HG03558 (cell line): ENCODE data around the gene RASSF3.
"Not testable (repeated sequence)": the region's sequence is repeated elsewhere in the genome, so short reads cannot be mapped to it uniquely, and the experiment has no call there.

Experiments
- ATAC-seq: cut with Tn5 transposase; IDR thresholded peaks from one replicate; pipeline ENCODE4 v1.9.1; 2021; ENCODE audit warnings: moderate number of reproducible peaks; ENCODE audit not compliant: unreplicated experiment; ENCODE audit errors: extremely low read depth

Gene RASSF3

DNA sequence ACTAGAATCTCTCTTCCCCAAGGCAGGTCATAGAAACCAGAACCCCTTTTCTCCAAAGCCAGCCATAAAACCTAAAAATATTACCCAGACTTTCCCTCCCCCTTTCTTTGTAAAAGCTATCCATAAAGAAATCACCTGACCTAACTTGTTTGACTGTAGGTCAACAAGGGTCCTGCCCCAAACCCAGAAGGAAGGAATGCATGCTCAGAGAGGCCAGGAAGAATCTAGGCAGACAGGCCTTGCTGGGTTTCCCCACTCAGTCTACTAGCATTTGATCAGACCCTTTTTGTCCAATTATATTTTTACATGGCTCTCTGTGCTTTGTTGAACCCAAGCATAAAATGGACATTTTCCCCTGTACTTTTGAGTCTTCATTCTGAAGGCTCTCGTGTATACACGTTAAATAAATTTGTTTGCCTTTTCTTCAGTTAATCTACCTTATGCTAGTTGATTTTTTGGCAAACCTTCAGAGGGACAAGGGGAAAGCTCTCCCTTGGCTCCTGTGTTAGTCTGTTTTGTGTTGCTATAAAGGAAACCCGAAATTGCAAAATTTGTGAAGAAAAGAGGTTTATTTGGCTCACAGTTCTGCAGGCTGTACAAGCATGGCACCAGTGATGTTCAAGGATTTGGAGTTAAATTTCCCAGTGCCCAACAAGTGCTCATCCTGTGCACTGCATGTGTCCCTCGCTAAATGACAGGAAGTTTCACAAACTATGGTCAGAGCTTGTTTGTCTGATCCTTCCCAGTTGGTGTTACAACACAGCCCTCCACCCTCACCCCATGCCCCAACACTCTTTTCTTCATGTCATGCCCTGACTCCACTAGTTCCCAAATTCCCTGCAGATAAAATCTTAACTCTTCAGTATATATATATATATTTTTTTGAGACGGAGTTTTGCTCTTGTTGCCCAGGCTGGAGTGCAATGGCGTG is 14.2 kb upstream of the RASSF3 start:
- no peak for ATAC-seq

- no peak for ATAC-seq
Observed at GRCh38 chr12:64598831-64599230, 11.5 kb upstream of the RASSF3 start.

- no peak for ATAC-seq
Observed at GRCh38 chr12:64600164-64600561, 10.1 kb upstream of the RASSF3 start.

DNA sequence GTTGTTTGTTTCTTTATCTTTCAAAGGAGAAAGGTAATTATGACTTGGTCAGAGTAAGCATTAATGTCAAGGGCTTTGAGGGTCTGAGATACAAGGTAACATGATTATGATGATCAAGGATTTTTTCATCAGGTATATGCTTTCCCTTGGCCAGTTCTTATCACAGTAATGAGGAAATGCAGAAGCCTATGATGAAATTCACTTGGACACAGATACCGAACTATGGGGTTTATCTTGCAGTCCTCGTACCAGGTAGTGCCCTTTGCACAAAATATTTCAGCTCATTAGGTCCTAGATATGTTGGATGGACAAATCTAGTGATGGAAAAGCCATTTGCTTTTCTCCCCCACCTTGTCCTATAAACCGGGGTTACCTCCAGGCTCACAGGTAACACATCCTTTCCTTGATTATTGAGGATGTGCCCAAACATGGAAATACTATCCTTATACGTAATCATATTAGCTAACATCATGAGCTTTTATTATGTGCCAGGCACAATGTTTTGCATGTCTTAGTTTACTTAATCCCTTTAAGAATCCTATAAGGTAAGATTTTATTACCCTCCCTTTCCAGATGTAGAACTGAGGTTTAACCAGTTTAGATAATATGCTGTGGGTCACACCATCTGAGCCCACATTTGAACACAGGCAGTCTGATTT is 7.0 kb upstream of the RASSF3 start:
- no peak for ATAC-seq

- peak; percentile 25 for ATAC-seq
Observed at GRCh38 chr12:64608901-64609535, 1.3 kb upstream of the RASSF3 start.

GRCh38 chr12:64609536-64610078 is 688 bp upstream of the RASSF3 start:
- no peak for ATAC-seq

DNA sequence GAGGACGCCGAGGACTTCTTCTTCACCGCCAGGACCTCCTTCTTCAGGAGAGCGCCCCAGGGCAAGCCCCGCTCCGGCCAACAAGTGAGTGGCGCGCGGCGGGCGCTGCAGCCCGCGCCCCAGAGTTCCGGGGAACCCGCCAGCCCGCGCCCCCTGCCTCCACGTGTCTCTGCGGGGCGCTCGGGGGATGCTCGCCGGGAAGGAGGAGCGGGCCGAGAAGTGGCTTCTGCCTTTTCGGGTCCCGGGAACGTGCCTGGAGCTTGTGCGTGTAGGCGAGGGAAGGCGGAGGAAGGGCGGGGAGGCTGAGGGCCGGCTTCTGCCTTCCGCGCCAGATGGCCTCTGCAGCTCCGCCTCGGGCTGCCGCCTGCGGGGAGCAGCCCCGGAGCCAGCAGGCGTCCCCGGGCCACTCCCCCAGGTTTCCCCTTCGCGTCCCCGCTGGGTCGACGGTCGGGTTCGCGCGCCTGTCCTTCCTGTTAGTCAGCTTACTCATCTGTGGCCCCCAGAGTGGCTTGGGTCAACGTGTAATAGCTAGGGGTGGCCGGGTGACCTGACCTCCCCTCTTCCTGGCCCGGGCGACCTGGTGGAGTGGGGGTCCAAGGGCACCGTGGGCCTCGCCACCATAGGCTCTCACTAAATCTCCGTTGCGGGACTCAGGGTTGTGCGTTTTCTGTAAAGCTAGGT is 505 bp downstream of the RASSF3 start:
- peak; percentile 0 for ATAC-seq

GRCh38 chr12:64611341-64612284 is 1.3 kb downstream of the RASSF3 start:
- no peak for ATAC-seq

- ATAC-seq = no peak
Observed at GRCh38 chr12:64612843-64613242, 2.5 kb downstream of the RASSF3 start.

DNA sequence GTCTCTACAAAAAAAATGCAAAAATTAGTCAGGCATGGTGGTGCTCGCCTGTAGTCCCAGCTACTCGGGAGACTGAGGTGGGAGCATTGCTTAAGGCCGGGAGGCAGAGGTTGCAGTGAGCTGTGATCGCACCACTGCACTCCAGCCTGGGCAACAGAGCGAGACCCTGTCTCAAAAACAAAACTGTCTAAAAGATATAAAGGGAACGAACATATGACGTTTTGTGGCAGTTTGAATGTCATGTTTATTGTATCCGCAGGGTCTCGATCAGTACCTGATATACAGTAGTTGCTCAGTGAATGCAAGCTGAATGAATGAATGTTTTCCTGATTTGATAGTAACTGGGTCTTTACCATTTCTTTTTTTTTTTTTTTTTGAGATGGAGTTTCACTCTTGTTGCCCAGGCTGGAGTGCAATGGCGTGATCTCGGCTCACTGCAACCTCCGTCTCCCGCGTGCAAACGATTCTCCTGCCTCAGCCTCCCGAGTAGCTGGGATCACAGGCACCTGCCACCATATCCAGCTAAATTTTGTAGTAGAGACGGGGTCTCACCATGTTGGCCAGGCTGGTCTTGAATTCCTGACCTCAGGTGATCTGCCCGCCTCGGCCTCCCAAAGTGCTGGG is 3.6 kb downstream of the RASSF3 start:
- not testable (repeated sequence) for ATAC-seq

DNA sequence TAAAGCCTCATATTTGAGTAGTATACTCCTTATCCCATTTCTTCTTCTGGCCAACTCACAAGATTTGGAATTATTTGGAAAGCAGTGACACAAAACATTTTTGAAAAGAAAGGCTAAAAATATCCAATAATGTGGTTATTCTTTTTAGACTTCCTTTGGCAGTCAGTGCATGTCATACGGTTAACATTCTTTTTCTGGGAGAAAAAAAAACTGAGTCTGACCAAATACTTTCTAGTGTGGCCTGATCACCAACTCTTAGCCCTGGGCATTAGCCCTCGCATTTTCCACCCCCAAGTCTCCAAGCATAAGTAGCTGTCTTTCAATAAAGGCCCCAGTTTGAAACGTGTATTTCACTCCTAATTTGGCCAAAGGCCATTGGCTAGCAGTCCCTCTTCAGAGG is 5.9 kb downstream of the RASSF3 start:
- no peak for ATAC-seq

GRCh38 chr12:64618953-64619590 is 8.8 kb downstream of the RASSF3 start:
- ATAC-seq = peak; percentile 33

DNA sequence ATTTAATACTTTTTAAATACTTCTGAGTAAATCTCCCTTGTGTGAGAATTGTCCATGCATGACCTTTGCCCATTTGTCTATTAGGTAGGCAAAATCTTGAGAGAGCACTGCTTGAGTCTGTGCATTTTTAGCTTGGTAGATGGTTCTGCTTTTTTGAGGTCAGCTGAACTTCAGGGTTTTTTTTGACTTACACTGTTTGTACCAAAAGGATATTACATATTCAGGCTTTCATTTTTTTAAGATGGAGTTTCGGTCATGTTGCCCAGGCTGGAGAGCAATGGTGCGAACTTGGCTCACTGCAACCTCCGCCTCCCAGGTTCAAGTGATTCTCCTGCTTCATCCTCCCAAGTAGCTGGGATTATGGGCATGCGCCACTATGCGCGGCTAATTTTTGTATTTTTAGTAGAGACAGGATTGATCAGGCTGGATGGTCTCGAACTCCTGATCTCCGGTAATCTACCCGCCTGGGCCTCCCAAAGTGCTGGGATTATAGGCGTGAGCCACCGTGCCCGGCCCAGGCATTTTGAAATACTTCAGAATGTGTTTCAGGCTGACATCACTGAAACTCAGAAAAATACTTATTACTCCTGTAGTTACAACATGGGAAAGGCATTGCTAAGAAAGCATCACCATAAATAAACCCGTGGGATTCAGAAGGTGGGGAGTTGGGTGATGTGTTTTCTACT is 11.1 kb downstream of the RASSF3 start:
- peak; percentile 76 for ATAC-seq

DNA sequence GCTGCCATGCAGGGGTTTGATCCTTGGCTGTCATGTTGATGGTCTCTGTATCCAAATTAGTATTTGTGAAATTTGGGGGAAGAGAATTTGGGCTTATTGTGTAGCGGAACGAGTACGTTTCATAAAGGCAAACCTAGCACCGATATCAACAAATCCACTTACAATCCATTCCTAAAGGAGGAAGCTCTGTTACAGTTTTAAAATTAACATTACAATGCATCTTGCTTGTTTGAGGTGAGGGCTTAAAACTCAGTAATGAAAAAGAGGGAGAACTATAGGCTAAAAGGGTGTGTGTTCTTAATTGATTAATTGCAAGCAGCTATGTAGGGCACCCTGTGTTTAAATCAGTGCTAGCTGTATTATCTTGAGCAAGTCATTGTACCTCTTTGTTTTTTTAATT is 13.7 kb downstream of the RASSF3 start:
- ATAC-seq = no peak

DNA sequence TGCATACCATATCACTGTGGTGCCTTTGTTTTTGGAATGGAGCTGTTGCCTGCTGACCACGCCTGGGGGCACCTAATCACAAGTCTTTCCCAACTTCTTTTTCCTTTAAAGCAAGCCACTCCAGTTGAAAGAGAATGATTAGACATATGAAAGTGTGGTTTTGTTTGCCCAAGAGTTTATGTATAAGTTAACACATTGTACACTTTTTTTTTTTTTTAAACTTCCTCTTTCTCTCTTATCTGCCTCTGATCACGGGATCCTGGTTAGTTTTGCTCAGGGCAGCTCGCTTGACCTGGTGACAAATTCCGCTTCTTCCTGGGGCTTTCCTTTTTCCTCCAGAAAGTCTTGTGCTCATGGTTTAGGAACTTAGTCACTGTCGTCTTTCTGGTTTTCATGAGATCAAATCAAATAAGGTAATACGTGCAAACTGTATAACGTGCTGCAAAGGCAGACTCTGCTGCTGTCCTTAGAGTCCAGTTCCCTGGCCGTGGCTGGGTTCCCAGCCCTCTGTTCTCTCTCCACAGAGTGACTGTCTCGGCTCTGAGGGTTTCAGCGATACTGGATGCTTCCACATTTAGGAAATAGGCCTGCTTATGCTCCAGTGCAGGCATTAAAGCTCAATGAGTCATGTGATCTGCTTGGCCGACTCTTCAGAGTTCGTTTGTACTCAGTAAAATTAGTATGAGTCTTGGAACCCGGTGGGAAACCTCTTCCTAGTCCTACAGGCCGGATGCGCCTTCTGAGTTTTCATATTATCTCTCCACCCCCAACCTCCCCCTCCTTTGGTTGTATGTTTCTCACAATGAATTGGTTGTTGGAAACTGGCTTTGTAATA is 15.2 kb downstream of the RASSF3 start:
- ATAC-seq = no peak

GRCh38 chr12:64626588-64626987 is 16.3 kb downstream of the RASSF3 start:
- ATAC-seq = not testable (repeated sequence)

GRCh38 chr12:64627771-64628170 is 17.5 kb downstream of the RASSF3 start:
- no peak for ATAC-seq
